A549 (cell line): ENCODE measurements around the gene IL21R. TPM values are rescaled to one million over a fixed set of nuclear protein-coding genes. Genes with fewer than 3 reads are reported as not detected.
A peak's percentile ranks its signal among the peaks of the same experiment; 100 is the strongest.

Experiments
- ATAC-seq, 2 experiments: fragments of 200-7000 bp in 1 of 2; fragments of >200 bp in 1 of 2; cut with Nextera tagmentation in 1 of 2; cut with Tn5 transposase in 1 of 2; 3 replicates each; pipeline versions ENCODE4 v1.8.0 to v1.9.1; 2018 to 2020; ENCODE audit warnings: mild to moderate bottlenecking in 1 of 2, moderate library complexity in 1 of 2
- CTCF ChIA-PET: fragments of 300-600 bp; sonication (Branson Sonifier 250); formaldehyde crosslinking; extraction: SDS; loops from one replicate; lab custom pipeline; 2021; ENCODE audit warnings: antibody characterized with exemption, inconsistent platforms; lab: Yijun Ruan, JAX
- POLR2A ChIA-PET: fragments of 350-600 bp; formaldehyde crosslinking; extraction: SDS; loops from one replicate; lab custom pipeline; 2021; ENCODE audit warnings: antibody characterized with exemption, inconsistent platforms; lab: Yijun Ruan, JAX
- DNase-seq, 2 experiments: peaks; one replicate each; pipeline versions ENCODE4 v3.0.0 to v3.0.0-alpha.2; 2011 to 2016; ENCODE audit warnings: low read depth in 1 of 2, low spot score in 1 of 2
- FAIRE-seq: peaks from 2 replicates; lab custom pipeline; 2011; peaks lifted over from hg19 to GRCh38; lab: Jason Lieb, UNC
- H3K27ac ChIP-seq, 2 experiments: fragments of >200 bp; sonication (Bioruptor Twin); formaldehyde crosslinking; 3 replicates each; pipeline ENCODE4 v1.5.1; 2016 to 2017
- H3K4me1 ChIP-seq: fragments of >200 bp; sonication (Bioruptor Twin); formaldehyde crosslinking; 3 replicates; pipeline ENCODE4 v1.6.1; 2016
- H3K4me2 ChIP-seq: fragments of >200 bp; sonication (Bioruptor Twin); formaldehyde crosslinking; 3 replicates; pipeline ENCODE4 v1.6.1; 2016
- H3K4me3 ChIP-seq: fragments of >200 bp; sonication (Bioruptor Twin); formaldehyde crosslinking; 3 replicates; pipeline ENCODE4 v1.5.1; 2016
- H3K9me3 ChIP-seq: fragments of >200 bp; sonication (Bioruptor Twin); formaldehyde crosslinking; 3 replicates; pipeline ENCODE4 v1.6.1; 2016
- BHLHE40 ChIP-seq: IDR thresholded peaks from 2 replicates; pipeline ENCODE4 v1.6.1; 2012; ENCODE audit warnings: low read depth, low read length, inconsistent platforms
- CBX2 ChIP-seq: fragments of 200-600 bp; sonication (generic); IDR thresholded peaks from 2 replicates; pipeline ENCODE4 v1.6.1; 2016; ENCODE audit warnings: low read depth, mild to moderate bottlenecking, borderline replicate concordance
- CBX8 ChIP-seq: fragments of 200-600 bp; sonication (generic); IDR thresholded peaks from 2 replicates; pipeline ENCODE4 v1.6.1; 2016
- CEBPB ChIP-seq, 2 experiments: fragments of >200 bp in 1 of 2; sonication (Bioruptor Twin) in 1 of 2; formaldehyde crosslinking in 1 of 2; IDR thresholded peaks; 2 replicates each; pipeline ENCODE4 v1.6.1; 2012 to 2016
- CHD2 ChIP-seq: fragments of 150-350 bp; IDR thresholded peaks from 2 replicates; pipeline ENCODE4 v1.6.1; 2014; ENCODE audit warnings: low read length; ENCODE audit not compliant: partially characterized antibody
- EHMT2 ChIP-seq: fragments of 200-600 bp; sonication (generic); IDR thresholded peaks from 2 replicates; pipeline ENCODE4 v1.6.1; 2016; ENCODE audit warnings: antibody characterized with exemption, low read depth, mild to moderate bottlenecking, moderate library complexity
- FOXS1 ChIP-seq: fragments of 250-450 bp; sonication (Bioruptor Pico); IDR thresholded peaks from 2 replicates; pipeline ENCODE4 v1.5.0; 2020; ENCODE audit warnings: mild to moderate bottlenecking, moderate library complexity
- GATA3 ChIP-seq: IDR thresholded peaks from 2 replicates; pipeline ENCODE4 v1.6.1; 2012; ENCODE audit warnings: borderline replicate concordance
- HDAC2 ChIP-seq: fragments of 200-600 bp; sonication (generic); IDR thresholded peaks from 2 replicates; pipeline ENCODE4 v1.6.1; 2016
- HEYL ChIP-seq: fragments of 250-450 bp; sonication (Bioruptor Pico); IDR thresholded peaks from 2 replicates; pipeline ENCODE4 v1.8.0; 2021; ENCODE audit warnings: mild to moderate bottlenecking, moderate library complexity
- HOXA7 ChIP-seq: fragments of 250-450 bp; sonication (Bioruptor Pico); IDR thresholded peaks from 2 replicates; pipeline ENCODE4 v1.5.0; 2020; ENCODE audit warnings: mild to moderate bottlenecking, moderate library complexity
- JUN ChIP-seq, 2 experiments: fragments of >200 bp; sonication (Bioruptor Twin); formaldehyde crosslinking; IDR thresholded peaks; 2 replicates in 1 of 2; 3 replicates in 1 of 2; pipeline ENCODE4 v1.6.1; 2016 to 2017
- JUNB ChIP-seq: fragments of >200 bp; sonication (Bioruptor Twin); formaldehyde crosslinking; IDR thresholded peaks from 2 replicates; pipeline ENCODE4 v1.6.1; 2016
- KDM5A ChIP-seq: fragments of 200-600 bp; sonication (generic); IDR thresholded peaks from 2 replicates; pipeline ENCODE4 v1.6.1; 2016; ENCODE audit warnings: antibody characterized with exemption, mild to moderate bottlenecking
- MAFK ChIP-seq: fragments of 450-650 bp; IDR thresholded peaks from 2 replicates; pipeline ENCODE4 v1.6.1; 2014; ENCODE audit not compliant: partially characterized antibody
- MYC ChIP-seq: IDR thresholded peaks from 2 replicates; pipeline ENCODE4 v1.6.1; 2012; ENCODE audit warnings: mild to moderate bottlenecking, inconsistent platforms, low read length, improper control_type of control experiment, borderline replicate concordance
- NFE2L2 ChIP-seq: fragments of 150-350 bp; conservative IDR thresholded peaks from 2 replicates; pipeline ENCODE4 v1.6.1; 2014; ENCODE audit warnings: low read length
- NPAS2 ChIP-seq: fragments of 250-450 bp; sonication (Bioruptor Pico); IDR thresholded peaks from 2 replicates; pipeline ENCODE4 v1.8.0; 2022; ENCODE audit warnings: mild to moderate bottlenecking, moderate library complexity, borderline replicate concordance
- PHF8 ChIP-seq: fragments of 200-600 bp; sonication (generic); IDR thresholded peaks from 2 replicates; pipeline ENCODE4 v1.6.1; 2016; ENCODE audit warnings: low read depth, mild to moderate bottlenecking, antibody characterized with exemption, moderate library complexity, borderline replicate concordance
- POLR2A ChIP-seq: IDR thresholded peaks from 2 replicates; pipeline ENCODE4 v1.6.1; 2012; ENCODE audit warnings: mild to moderate bottlenecking, low read length
- RAD21 ChIP-seq, 2 experiments: fragments of >200 bp in 1 of 2; sonication (Bioruptor Twin) in 1 of 2; formaldehyde crosslinking in 1 of 2; IDR thresholded peaks in 1 of 2; conservative IDR thresholded peaks in 1 of 2; 2 replicates in 1 of 2; 3 replicates in 1 of 2; pipeline ENCODE4 v1.6.1; 2012 to 2018; ENCODE audit warnings: inconsistent platforms in 1 of 2
- RARB ChIP-seq: fragments of 250-450 bp; sonication (Bioruptor Pico); IDR thresholded peaks from 2 replicates; pipeline ENCODE4 v1.8.0; 2021; ENCODE audit warnings: mild to moderate bottlenecking, moderate library complexity
- RCOR1 ChIP-seq: fragments of 150-350 bp; IDR thresholded peaks from 2 replicates; pipeline ENCODE4 v1.6.1; 2014; ENCODE audit warnings: antibody characterized with exemption, low read length, low read depth
- RFX5 ChIP-seq: fragments of 450-650 bp; IDR thresholded peaks from 2 replicates; pipeline ENCODE4 v1.7.1; 2014; ENCODE audit warnings: antibody characterized with exemption, mild to moderate bottlenecking, moderate library complexity
- RNF2 ChIP-seq: fragments of 200-600 bp; sonication (generic); IDR thresholded peaks from 2 replicates; pipeline ENCODE4 v1.6.1; 2016; ENCODE audit warnings: low read depth, mild to moderate bottlenecking, antibody characterized with exemption, moderate library complexity, borderline replicate concordance
- SMC3 ChIP-seq: fragments of >200 bp; sonication (Bioruptor Twin); formaldehyde crosslinking; IDR thresholded peaks from 3 replicates; pipeline ENCODE4 v1.6.1; 2018; ENCODE audit warnings: inconsistent platforms
- TFCP2L1 ChIP-seq: fragments of 250-450 bp; sonication (Bioruptor Pico); IDR thresholded peaks from 2 replicates; pipeline ENCODE4 v1.5.0; 2021; ENCODE audit warnings: mild to moderate bottlenecking
- ZC3H11A ChIP-seq: fragments of 450-650 bp; IDR thresholded peaks from 2 replicates; pipeline ENCODE4 v1.6.1; 2014; ENCODE audit warnings: antibody characterized with exemption, mild to moderate bottlenecking
- ZFP36 ChIP-seq: fragments of 450-650 bp; IDR thresholded peaks from 2 replicates; pipeline ENCODE4 v1.6.1; 2014; ENCODE audit warnings: borderline replicate concordance; ENCODE audit not compliant: partially characterized antibody
- ZNF302 ChIP-seq: fragments of 250-450 bp; sonication (Bioruptor Pico); IDR thresholded peaks from 2 replicates; pipeline ENCODE4 v1.9.0; 2021; ENCODE audit warnings: inconsistent platforms, mild to moderate bottlenecking, moderate library complexity
- WGBS: methylation state at CpG from one replicate; pipeline ENCODE4 v1.1.6; 2017; ENCODE audit errors: missing lambda C conversion rate; 5-methylcytosine and 5-hydroxymethylcytosine counted together
- polyA plus RNA-seq, 4 experiments: library from polyadenylated mRNA; depleted of rRNA in 3 of 4; stranded (reverse); fragments of >200 nt; fragmentation: RNase III in 1 of 4; extraction: RNeasy Plus Mini Kit Qiagen cat#74134 plus additional on column Dnase treatment in 1 of 4; gene quantifications; 2 replicates in 3 of 4; 3 replicates in 1 of 4; pipeline ENCODE4 v1.2.3, GENCODE V29; 2011 to 2017
- TF ChIP-seq, protein P1 (sequence below): fragments of 250-450 bp; sonication (Bioruptor Pico); IDR thresholded peaks from 2 replicates; pipeline ENCODE4 v1.5.0; 2021; ENCODE audit warnings: mild to moderate bottlenecking, moderate library complexity, borderline replicate concordance
- TF ChIP-seq, protein P2 (sequence below): fragments of >200 bp; sonication (Bioruptor Twin); formaldehyde crosslinking; IDR thresholded peaks from 3 replicates; pipeline ENCODE4 v1.5.1; 2016
- TF ChIP-seq, protein P3 (sequence below): fragments of 250-450 bp; sonication (Bioruptor Pico); IDR thresholded peaks from 2 replicates; pipeline ENCODE4 v1.5.0; 2020; ENCODE audit warnings: low read depth, mild to moderate bottlenecking, moderate library complexity
- TF ChIP-seq, protein P4 (sequence below): fragments of >200 bp; sonication (Bioruptor Twin); formaldehyde crosslinking; IDR thresholded peaks from 3 replicates; pipeline ENCODE4 v1.6.1; 2016
- TF ChIP-seq, protein P5 (sequence below): fragments of 200-600 bp; sonication (generic); IDR thresholded peaks from 2 replicates; pipeline ENCODE4 v1.6.1; 2016; ENCODE audit warnings: antibody characterized with exemption, mild to moderate bottlenecking, moderate library complexity

IL21R gene
- polyA plus RNA-seq, 2 of the 4 experiments (the other 2 are of a cell fraction), result 0.04 to 0.09 TPM

GRCh38 chr16:27355610-27356009 is 46.4 kb upstream of the IL21R start:
- ATAC-seq, result peak; percentile 62 to 87; a peak in 5 of 6 replicates
- 84% methylated on average over 12 of the region's 12 CpGs for WGBS
- no peaks in the 10 kb centered on the region for H3K4me1 ChIP-seq
- ChIA-PET CTCF (interaction anchor here (0.8 to 2.9 kb wide), 9 partner anchors 9 to 202 kb away, joined by 3 to 13 read pairs (median 3); no protein-coding TSS in a partner anchor), POLR2A (no interaction called here)
- H3K4me3 ChIP-seq, result no peak overlapping the region
- peak in 1 of 2 experiments; percentile 64 for DNase-seq
- H3K27ac ChIP-seq, result no peak overlapping the region
- no peak for FAIRE-seq
- no peak overlapping the region for H3K4me2 ChIP-seq
- peaks cover 5% of the 10 kb centered on the region; the same call in 1 of the 3 replicates for H3K9me3 ChIP-seq
- TF ChIP-seq ZNF302 (CRISPR knock-in tag) (no peak), RCOR1 (no peak), KDM5A (no peak), CEBPB (IDR thresholded peaks at IDR 0.05) (no peak), CBX8 (no peak), HEYL (no peak), NFE2L2 (no peak), TFCP2L1 (CRISPR knock-in tag) (no peak), ZC3H11A (no peak), POLR2A (no peak), CBX2 (no peak), JUNB (no peak), ZFP36 (no peak), PHF8 (no peak), EHMT2 (no peak), MAFK (peak; percentile 90), MYC (no peak), NPAS2 (CRISPR knock-in tag) (no peak), JUN (IDR thresholded peaks at IDR 0.05) (no peak), RNF2 (no peak), HDAC2 (no peak), CHD2 (no peak), RARB (CRISPR knock-in tag) (no peak), HOXA7 (CRISPR knock-in tag) (no peak), BHLHE40 (no peak), RFX5 (no peak), SMC3 (0 out of 3 replicates have a peak, but pooled peaks have one; percentile 19), FOXS1 (CRISPR knock-in tag) (no peak), RAD21 (conservative IDR thresholded peaks at IDR 0.05 in 1 of 2, IDR thresholded peaks at IDR 0.05 in 1 of 2) (peak; percentile 14 to 23; a peak in 1 of 5 replicates), GATA3 (no peak)
- TF ChIP-seq, protein P1, sequence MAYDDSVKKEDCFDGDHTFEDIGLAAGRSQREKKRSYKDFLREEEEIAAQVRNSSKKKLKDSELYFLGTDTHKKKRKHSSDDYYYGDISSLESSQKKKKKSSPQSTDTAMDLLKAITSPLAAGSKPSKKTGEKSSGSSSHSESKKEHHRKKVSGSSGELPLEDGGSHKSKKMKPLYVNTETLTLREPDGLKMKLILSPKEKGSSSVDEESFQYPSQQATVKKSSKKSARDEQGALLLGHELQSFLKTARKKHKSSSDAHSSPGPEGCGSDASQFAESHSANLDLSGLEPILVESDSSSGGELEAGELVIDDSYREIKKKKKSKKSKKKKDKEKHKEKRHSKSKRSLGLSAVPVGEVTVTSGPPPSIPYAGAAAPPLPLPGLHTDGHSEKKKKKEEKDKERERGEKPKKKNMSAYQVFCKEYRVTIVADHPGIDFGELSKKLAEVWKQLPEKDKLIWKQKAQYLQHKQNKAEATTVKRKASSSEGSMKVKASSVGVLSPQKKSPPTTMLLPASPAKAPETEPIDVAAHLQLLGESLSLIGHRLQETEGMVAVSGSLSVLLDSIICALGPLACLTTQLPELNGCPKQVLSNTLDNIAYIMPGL, result no peak
- TF ChIP-seq, protein P2, sequence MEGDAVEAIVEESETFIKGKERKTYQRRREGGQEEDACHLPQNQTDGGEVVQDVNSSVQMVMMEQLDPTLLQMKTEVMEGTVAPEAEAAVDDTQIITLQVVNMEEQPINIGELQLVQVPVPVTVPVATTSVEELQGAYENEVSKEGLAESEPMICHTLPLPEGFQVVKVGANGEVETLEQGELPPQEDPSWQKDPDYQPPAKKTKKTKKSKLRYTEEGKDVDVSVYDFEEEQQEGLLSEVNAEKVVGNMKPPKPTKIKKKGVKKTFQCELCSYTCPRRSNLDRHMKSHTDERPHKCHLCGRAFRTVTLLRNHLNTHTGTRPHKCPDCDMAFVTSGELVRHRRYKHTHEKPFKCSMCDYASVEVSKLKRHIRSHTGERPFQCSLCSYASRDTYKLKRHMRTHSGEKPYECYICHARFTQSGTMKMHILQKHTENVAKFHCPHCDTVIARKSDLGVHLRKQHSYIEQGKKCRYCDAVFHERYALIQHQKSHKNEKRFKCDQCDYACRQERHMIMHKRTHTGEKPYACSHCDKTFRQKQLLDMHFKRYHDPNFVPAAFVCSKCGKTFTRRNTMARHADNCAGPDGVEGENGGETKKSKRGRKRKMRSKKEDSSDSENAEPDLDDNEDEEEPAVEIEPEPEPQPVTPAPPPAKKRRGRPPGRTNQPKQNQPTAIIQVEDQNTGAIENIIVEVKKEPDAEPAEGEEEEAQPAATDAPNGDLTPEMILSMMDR, result peak; percentile 21; the same call in 2 of the 3 replicates
- TF ChIP-seq, protein P3, sequence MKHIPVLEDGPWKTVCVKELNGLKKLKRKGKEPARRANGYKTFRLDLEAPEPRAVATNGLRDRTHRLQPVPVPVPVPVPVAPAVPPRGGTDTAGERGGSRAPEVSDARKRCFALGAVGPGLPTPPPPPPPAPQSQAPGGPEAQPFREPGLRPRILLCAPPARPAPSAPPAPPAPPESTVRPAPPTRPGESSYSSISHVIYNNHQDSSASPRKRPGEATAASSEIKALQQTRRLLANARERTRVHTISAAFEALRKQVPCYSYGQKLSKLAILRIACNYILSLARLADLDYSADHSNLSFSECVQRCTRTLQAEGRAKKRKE (CRISPR knock-in tag), result no peak
- TF ChIP-seq, protein P4, sequence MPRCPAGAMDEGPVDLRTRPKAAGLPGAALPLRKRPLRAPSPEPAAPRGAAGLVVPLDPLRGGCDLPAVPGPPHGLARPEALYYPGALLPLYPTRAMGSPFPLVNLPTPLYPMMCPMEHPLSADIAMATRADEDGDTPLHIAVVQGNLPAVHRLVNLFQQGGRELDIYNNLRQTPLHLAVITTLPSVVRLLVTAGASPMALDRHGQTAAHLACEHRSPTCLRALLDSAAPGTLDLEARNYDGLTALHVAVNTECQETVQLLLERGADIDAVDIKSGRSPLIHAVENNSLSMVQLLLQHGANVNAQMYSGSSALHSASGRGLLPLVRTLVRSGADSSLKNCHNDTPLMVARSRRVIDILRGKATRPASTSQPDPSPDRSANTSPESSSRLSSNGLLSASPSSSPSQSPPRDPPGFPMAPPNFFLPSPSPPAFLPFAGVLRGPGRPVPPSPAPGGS, result no peak
- TF ChIP-seq, protein P5, sequence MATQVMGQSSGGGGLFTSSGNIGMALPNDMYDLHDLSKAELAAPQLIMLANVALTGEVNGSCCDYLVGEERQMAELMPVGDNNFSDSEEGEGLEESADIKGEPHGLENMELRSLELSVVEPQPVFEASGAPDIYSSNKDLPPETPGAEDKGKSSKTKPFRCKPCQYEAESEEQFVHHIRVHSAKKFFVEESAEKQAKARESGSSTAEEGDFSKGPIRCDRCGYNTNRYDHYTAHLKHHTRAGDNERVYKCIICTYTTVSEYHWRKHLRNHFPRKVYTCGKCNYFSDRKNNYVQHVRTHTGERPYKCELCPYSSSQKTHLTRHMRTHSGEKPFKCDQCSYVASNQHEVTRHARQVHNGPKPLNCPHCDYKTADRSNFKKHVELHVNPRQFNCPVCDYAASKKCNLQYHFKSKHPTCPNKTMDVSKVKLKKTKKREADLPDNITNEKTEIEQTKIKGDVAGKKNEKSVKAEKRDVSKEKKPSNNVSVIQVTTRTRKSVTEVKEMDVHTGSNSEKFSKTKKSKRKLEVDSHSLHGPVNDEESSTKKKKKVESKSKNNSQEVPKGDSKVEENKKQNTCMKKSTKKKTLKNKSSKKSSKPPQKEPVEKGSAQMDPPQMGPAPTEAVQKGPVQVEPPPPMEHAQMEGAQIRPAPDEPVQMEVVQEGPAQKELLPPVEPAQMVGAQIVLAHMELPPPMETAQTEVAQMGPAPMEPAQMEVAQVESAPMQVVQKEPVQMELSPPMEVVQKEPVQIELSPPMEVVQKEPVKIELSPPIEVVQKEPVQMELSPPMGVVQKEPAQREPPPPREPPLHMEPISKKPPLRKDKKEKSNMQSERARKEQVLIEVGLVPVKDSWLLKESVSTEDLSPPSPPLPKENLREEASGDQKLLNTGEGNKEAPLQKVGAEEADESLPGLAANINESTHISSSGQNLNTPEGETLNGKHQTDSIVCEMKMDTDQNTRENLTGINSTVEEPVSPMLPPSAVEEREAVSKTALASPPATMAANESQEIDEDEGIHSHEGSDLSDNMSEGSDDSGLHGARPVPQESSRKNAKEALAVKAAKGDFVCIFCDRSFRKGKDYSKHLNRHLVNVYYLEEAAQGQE, result no peak
